Gastroesophageal sphincter (tissue), 4 donors: ENCODE results near the gene CLIP3. TPM values are rescaled to one million over a fixed set of nuclear protein-coding genes. Genes with fewer than 3 reads are reported as not detected.

Experiments used
- ATAC-seq: fragments of 150-250 bp; one replicate; pipeline ENCODE4 v1.9.1; 2016; ENCODE audit warnings: mild to moderate bottlenecking, moderate library complexity
- H3K27ac ChIP-seq, 4 donors: fragments of 200-600 bp; sonication (generic) in 3 of 4; 1 replicate in 3 of 4; 2 replicates in 1 of 4; pipeline ENCODE4 v1.5.1; 2016 to 2019
- H3K27me3 ChIP-seq: fragments of 200-600 bp; sonication (generic); one replicate; pipeline ENCODE4 v1.5.1; 2019
- H3K36me3 ChIP-seq, 2 donors: fragments of 200-600 bp; sonication (generic); one replicate each; pipeline ENCODE4 v1.5.1; 2019; ENCODE audit warnings: control low read depth in 1 of 2
- H3K4me1 ChIP-seq, 3 donors: fragments of 200-600 bp; sonication (generic); 1 replicate in 2 of 3; 2 replicates in 1 of 3; pipeline ENCODE4 v1.5.1; 2016 to 2019; ENCODE audit warnings: control low read depth in 2 of 3
- H3K4me3 ChIP-seq, 2 donors: fragments of 200-600 bp; sonication (generic); one replicate each; pipeline ENCODE4 v1.5.1; 2019; ENCODE audit warnings: mild to moderate bottlenecking in 1 of 2, moderate library complexity in 1 of 2
- H3K9me3 ChIP-seq, 3 donors: fragments of 200-600 bp; sonication (generic); one replicate each; pipeline ENCODE4 v1.5.1; 2017 to 2019; ENCODE audit warnings: control low read depth in 2 of 3
- CTCF ChIP-seq, 4 experiments: fragments of 200-600 bp in 2 of 4; fragments of 450-650 bp in 2 of 4; sonication (generic) in 1 of 4; IDR thresholded peaks; one replicate each; pipeline ENCODE4 v1.5.1; 2017 to 2019; ENCODE audit warnings: antibody characterized with exemption in 4 of 4, mild to moderate bottlenecking in 2 of 4, moderate library complexity in 2 of 4
- EP300 ChIP-seq: sonication (generic); formaldehyde crosslinking; IDR thresholded peaks from one replicate; pipeline ENCODE4 v1.6.1; 2017; ENCODE audit warnings: antibody characterized with exemption, mild to moderate bottlenecking
- POLR2A ChIP-seq, 2 donors: fragments of 450-650 bp; IDR thresholded peaks; one replicate each; pipeline ENCODE4 v1.6.1; 2017; ENCODE audit warnings: antibody characterized with exemption in 2 of 2, mild to moderate bottlenecking in 2 of 2, moderate library complexity in 1 of 2
- POLR2AphosphoS5 ChIP-seq: sonication (generic); formaldehyde crosslinking; IDR thresholded peaks from one replicate; pipeline ENCODE4 v1.6.1; 2017; ENCODE audit warnings: antibody characterized with exemption
- WGBS, 2 donors: methylation state at CpG; one replicate each; pipeline ENCODE4 v1.1.5; 2018; ENCODE audit warnings: low coverage in 1 of 2; 5-methylcytosine and 5-hydroxymethylcytosine counted together
- total RNA-seq, 4 donors: library from RNA; depleted of rRNA; stranded (reverse); fragments of >200 nt; gene quantifications; one replicate each; pipeline ENCODE4 v1.1.0, GENCODE V29; 2016

Gene CLIP3
- total RNA-seq, 4 donors from 2014 or later: 26.8 to 66.2 (median 31.1) TPM

- Histone ChIP-seq H3K9me3 (no peaks in the 10 kb centered on the region), H3K36me3 (peaks cover 0 to 4% of the 10 kb centered on the region in 2 donors), H3K27ac (peak overlapping the region; percentile 55 to 82 (median 81)), H3K27me3 (no peaks in the 10 kb centered on the region), H3K4me1 (peaks cover 0 to 33% (median 12%) of the 10 kb centered on the region in 3 donors), H3K4me3 (peak overlapping the region; percentile 28 to 52)
- peak; percentile 75 for ATAC-seq
- TF ChIP-seq POLR2AphosphoS5: peak; percentile 24
- TF ChIP-seq POLR2A (IDR thresholded peaks at IDR 0.05): peak; percentile 43 to 51
- TF ChIP-seq CTCF (IDR thresholded peaks at IDR 0.05): peak in 3 of 4 experiments; percentile 13 to 27 (median 23)
- TF ChIP-seq EP300: no peak
- WGBS, 2 donors: 0 to 20% methylated on average over 1 to 2 of the region's 50 CpGs
Observed at GRCh38 chr19:36009220-36009619, 23.5 kb downstream of the CLIP3 start.

- Histone ChIP-seq H3K27me3 (no peaks in the 10 kb centered on the region), H3K4me3 (peak within 1 kb of the TSS; percentile 28 to 52), H3K27ac (peak within 1 kb of the TSS; percentile 55 to 82 (median 81)), H3K4me1 (peaks cover 0 to 29% (median 10%) of the 10 kb centered on the region in 3 donors), H3K9me3 (no peaks in the 10 kb centered on the region), H3K36me3 (peaks cover 0 to 12% of the 10 kb centered on the region in 2 donors)
- WGBS, 2 donors: 35% methylated on average over 4 of the region's 19 CpGs; no CpG with 5 or more reads in 1 of the 2 donors
- TF ChIP-seq POLR2A (IDR thresholded peaks at IDR 0.05): no peak
- no peak for TF ChIP-seq POLR2AphosphoS5
- no peak for TF ChIP-seq EP300
- TF ChIP-seq CTCF (IDR thresholded peaks at IDR 0.05): no peak
- ATAC-seq: no peak
Observed at GRCh38 chr19:36008336-36008978, 24.2 kb downstream of the CLIP3 start, which contains the start of gene SYNE4. SYNE4 (minus strand) TSS chr19:36008813; CDS start chr19:36008681, 132 bp downstream.

GRCh38 chr19:36006955-36007354 is 25.7 kb downstream of the CLIP3 start:
- ATAC-seq: no peak
- TF ChIP-seq POLR2AphosphoS5 (no peak), EP300 (no peak), CTCF (IDR thresholded peaks at IDR 0.05) (no peak), POLR2A (IDR thresholded peaks at IDR 0.05) (no peak)
- Histone ChIP-seq H3K4me3 (no peak overlapping the region), H3K4me1 (peaks cover 0 to 22% (median 5%) of the 10 kb centered on the region in 3 donors), H3K27me3 (no peaks in the 10 kb centered on the region), H3K9me3 (no peaks in the 10 kb centered on the region), H3K36me3 (peaks cover 0 to 15% of the 10 kb centered on the region in 2 donors), H3K27ac (peak overlapping the region in 1 of 4 donors; percentile 12)
- no CpG with 5 or more reads among the region's 5 CpGs for WGBS, 2 donors

- TF ChIP-seq EP300 (no peak), POLR2AphosphoS5 (no peak)
- Histone ChIP-seq H3K27me3 (no peaks in the 10 kb centered on the region), H3K27ac (no peak overlapping the region), H3K9me3 (no peaks in the 10 kb centered on the region), H3K36me3 (peaks cover 0 to 33% of the 10 kb centered on the region in 2 donors), H3K4me3 (no peak overlapping the region), H3K4me1 (peaks cover 0 to 20% (median 12%) of the 10 kb centered on the region in 3 donors)
- ATAC-seq: no peak
- WGBS, 2 donors: 80 to 100% methylated on average over 1 to 3 of the region's 4 CpGs
Observed at GRCh38 chr19:36003284-36003683, 29.4 kb downstream of the CLIP3 start.

GRCh38 chr19:36001605-36002004 is 31.1 kb downstream of the CLIP3 start:
- H3K4me3 ChIP-seq: no peak overlapping the region
- no peak for ATAC-seq
- H3K27ac ChIP-seq: peak overlapping the region in 1 of 4 donors; percentile 82
- TF ChIP-seq POLR2A (IDR thresholded peaks at IDR 0.05): no peak
- H3K9me3 ChIP-seq: no peaks in the 10 kb centered on the region
- no peaks in the 10 kb centered on the region for H3K27me3 ChIP-seq
- peaks cover 0 to 35% (median 16%) of the 10 kb centered on the region in 3 donors for H3K4me1 ChIP-seq
- no CpG with 5 or more reads among the region's 3 CpGs for WGBS, 2 donors
- H3K36me3 ChIP-seq: peaks cover 0 to 49% of the 10 kb centered on the region in 2 donors

- H3K4me3 ChIP-seq: peak overlapping the region in 1 of 2 donors; percentile 98
- 73 to 81% methylated on average over 4 to 6 of the region's 8 CpGs for WGBS, 2 donors
- no peaks in the 10 kb centered on the region for H3K27me3 ChIP-seq
- TF ChIP-seq CTCF (IDR thresholded peaks at IDR 0.05): no peak
- no peak for TF ChIP-seq POLR2A (IDR thresholded peaks at IDR 0.05)
- TF ChIP-seq EP300: no peak
- TF ChIP-seq POLR2AphosphoS5: no peak
- H3K36me3 ChIP-seq: peaks cover 0 to 34% of the 10 kb centered on the region in 2 donors
- H3K9me3 ChIP-seq: no peaks in the 10 kb centered on the region
- ATAC-seq: no peak
- peaks cover 0 to 58% (median 31%) of the 10 kb centered on the region in 3 donors for H3K4me1 ChIP-seq
- H3K27ac ChIP-seq: peak overlapping the region in 3 of 4 donors; percentile 90 to 95 (median 91)
Observed at GRCh38 chr19:35996777-35997176, 35.9 kb downstream of the CLIP3 start.
